HepG2 (cell line): ENCODE data around the gene MPST. TPM values are rescaled to one million over a fixed set of nuclear protein-coding genes. Genes with fewer than 3 reads are reported as not detected.

Source experiments
- ATAC-seq: fragments of 200-7000 bp; cut with Tn5 transposase; 3 replicates; pipeline ENCODE4 v1.9.1; 2020; ENCODE audit warnings: mild to moderate bottlenecking, moderate library complexity
- BruUV-seq: library from RNA; stranded (reverse); fragments of 400-500 nt; replicated peaks from 2 replicates; lab custom pipeline; 2021; lab: Mats Ljungman, UMichigan
- CTCF ChIA-PET: fragments of 300-600 bp; formaldehyde crosslinking; extraction: SDS; loops from one replicate; lab custom pipeline; 2021; ENCODE audit warnings: low total read pairs, inconsistent platforms, low intra/inter-chr PET ratio; lab: Yijun Ruan, JAX
- POLR2A ChIA-PET: fragments of 350-600 bp; sonication (Branson Sonifier 250); formaldehyde crosslinking; loops from one replicate; lab custom pipeline; 2020; ENCODE audit warnings: antibody characterized with exemption, inconsistent platforms; lab: Yijun Ruan, JAX
- DNase-seq: peaks from one replicate; pipeline ENCODE4 v3.0.0-alpha.2; 2015; ENCODE audit warnings: low spot score
- FAIRE-seq: peaks from 3 replicates; lab custom pipeline; 2011; peaks lifted over from hg19 to GRCh38; lab: Jason Lieb, UNC
- H2AFZ ChIP-seq: one replicate; pipeline ENCODE4 v1.6.1; 2011; ENCODE audit warnings: low read length, inconsistent platforms
- H3K27ac ChIP-seq: fragments of 300-600 bp; 3 replicates; pipeline ENCODE4 v1.8.0; 2011; ENCODE audit warnings: mixed run types, mild to moderate bottlenecking, mixed read lengths, low read length, inconsistent platforms; ENCODE audit not compliant: insufficient read depth; ENCODE audit errors: extremely low read length
- H3K27me3 ChIP-seq, 2 experiments: fragments of 200-600 bp in 1 of 2; 2 replicates in 1 of 2; 3 replicates in 1 of 2; pipeline versions ENCODE4 v1.6.0 to v1.8.0; 2011; ENCODE audit warnings: low read length in 2 of 2, mild to moderate bottlenecking in 2 of 2, moderate library complexity in 2 of 2, inconsistent platforms in 1 of 2; ENCODE audit not compliant: insufficient read depth in 2 of 2, control insufficient read depth in 1 of 2
- H3K36me3 ChIP-seq, 2 experiments: fragments of 200-600 bp in 1 of 2; replicated peaks in 1 of 2; 2 replicates in 1 of 2; 3 replicates in 1 of 2; pipeline versions ENCODE4 v1.5.1 to v1.8.0; 2011; ENCODE audit warnings: low read length in 2 of 2, inconsistent platforms in 1 of 2; ENCODE audit not compliant: insufficient read depth in 2 of 2, control insufficient read depth in 1 of 2
- H3K4me1 ChIP-seq: 2 replicates; pipeline ENCODE4 v1.5.1; 2012; ENCODE audit warnings: low read length, inconsistent platforms; ENCODE audit not compliant: insufficient read depth
- H3K4me2 ChIP-seq: 2 replicates; pipeline ENCODE4 v1.6.0; 2011; ENCODE audit warnings: low read depth, low read length, inconsistent platforms
- H3K4me3 ChIP-seq, 3 experiments: fragments of 200-600 bp in 1 of 3; sonication (generic), shearing (Covaris generic) in 1 of 3; replicated peaks in 1 of 3; 2 replicates each; pipeline ENCODE4 v1.5.1; 2011 to 2016; ENCODE audit warnings: low read length in 3 of 3, inconsistent platforms in 2 of 3, low read depth in 2 of 3, mild to moderate bottlenecking in 2 of 3, control low read depth in 1 of 3, mixed read lengths in 1 of 3; ENCODE audit not compliant: insufficient read depth in 1 of 3
- H3K79me2 ChIP-seq: one replicate; pipeline ENCODE4 v1.6.1; 2011; ENCODE audit warnings: low read length, inconsistent platforms; ENCODE audit not compliant: insufficient read depth
- H3K9ac ChIP-seq: 2 replicates; pipeline ENCODE4 v1.6.0; 2011; ENCODE audit warnings: mild to moderate bottlenecking, low read depth, low read length, inconsistent platforms; ENCODE audit not compliant: insufficient read depth
- H3K9me3 ChIP-seq: 2 replicates; pipeline ENCODE4 v1.5.1; 2012; ENCODE audit warnings: mild to moderate bottlenecking, low read length
- H4K20me1 ChIP-seq: 2 replicates; pipeline ENCODE4 v1.6.0; 2011; ENCODE audit warnings: inconsistent platforms, mild to moderate bottlenecking, low read length, moderate library complexity; ENCODE audit not compliant: insufficient read depth
- AGO2 ChIP-seq: fragments of 200-400 bp; formaldehyde crosslinking; optimal IDR thresholded peaks from 2 replicates; pipeline ENCODE3; 2017; ENCODE audit warnings: mild to moderate bottlenecking, low read depth, low read length, moderate library complexity
- CBFB ChIP-seq: sonication (generic); formaldehyde crosslinking; IDR thresholded peaks from 2 replicates; pipeline ENCODE4 v1.4.0; 2020; ENCODE audit warnings: missing genetic modification reagents
- CENPX ChIP-seq: sonication (generic); formaldehyde crosslinking; IDR thresholded peaks from 2 replicates; pipeline ENCODE4 v1.9.0; 2021; ENCODE audit warnings: mild to moderate bottlenecking, missing genetic modification reagents, moderate library complexity
- DMAP1 ChIP-seq: IDR thresholded peaks from 2 replicates; pipeline ENCODE4 v1.6.1; 2016
- DNMT1 ChIP-seq: sonication (generic); formaldehyde crosslinking; IDR thresholded peaks from 2 replicates; pipeline ENCODE4 v1.5.1; 2020; ENCODE audit warnings: mild to moderate bottlenecking, missing genetic modification reagents
- EEA1 ChIP-seq: sonication (generic); formaldehyde crosslinking; IDR thresholded peaks from 2 replicates; pipeline ENCODE4 v1.5.1; 2020; ENCODE audit warnings: mild to moderate bottlenecking, missing genetic modification reagents, borderline replicate concordance
- MTA1 ChIP-seq: sonication (generic); formaldehyde crosslinking; IDR thresholded peaks from 2 replicates; pipeline ENCODE4 v1.4.0; 2020; ENCODE audit warnings: missing genetic modification reagents, mild to moderate bottlenecking, borderline replicate concordance
- NR2F6 ChIP-seq, 2 experiments: IDR thresholded peaks; 2 replicates each; pipeline ENCODE4 v1.6.1; 2016; ENCODE audit warnings: antibody characterized with exemption in 1 of 2, mild to moderate bottlenecking in 1 of 2
- PCBP1 ChIP-seq: fragments of 200-400 bp; formaldehyde crosslinking; IDR thresholded peaks from 2 replicates; pipeline ENCODE4 v1.6.1; 2017; ENCODE audit warnings: mild to moderate bottlenecking, low read depth, low read length, borderline replicate concordance
- RARA ChIP-seq: IDR thresholded peaks from 2 replicates; pipeline ENCODE4 v1.6.1; 2016; ENCODE audit warnings: missing genetic modification reagents, missing compliant biosample characterization
- RBFOX2 ChIP-seq: fragments of 200-400 bp; formaldehyde crosslinking; IDR thresholded peaks from 2 replicates; pipeline ENCODE4 v1.6.1; 2017; ENCODE audit warnings: low read depth, mild to moderate bottlenecking, low read length
- SP4 ChIP-seq: sonication (generic); formaldehyde crosslinking; IDR thresholded peaks from 2 replicates; pipeline ENCODE4 v1.8.1; 2023; ENCODE audit warnings: mild to moderate bottlenecking, missing genetic modification reagents
- SYNCRIP ChIP-seq: fragments of 200-400 bp; formaldehyde crosslinking; IDR thresholded peaks from 2 replicates; pipeline ENCODE4 v1.6.1; 2018; ENCODE audit warnings: mild to moderate bottlenecking, low read depth, low read length; ENCODE audit not compliant: insufficient read depth
- TCF12 ChIP-seq, 2 experiments: fragments of 450-650 bp in 1 of 2; sonication (generic) in 1 of 2; formaldehyde crosslinking in 1 of 2; IDR thresholded peaks; 2 replicates each; pipeline versions ENCODE4 v1.6.1 to v1.8.0; 2017 to 2022; ENCODE audit warnings: antibody characterized with exemption in 1 of 2, mild to moderate bottlenecking in 1 of 2, missing genetic modification reagents in 1 of 2, moderate library complexity in 1 of 2
- U2AF2 ChIP-seq: fragments of 200-400 bp; formaldehyde crosslinking; IDR thresholded peaks from 2 replicates; pipeline ENCODE4 v1.6.1; 2017; ENCODE audit warnings: low read depth, mild to moderate bottlenecking, low read length
- ZFP36L2 ChIP-seq: sonication (generic); formaldehyde crosslinking; IDR thresholded peaks from 2 replicates; pipeline ENCODE4 v1.4.0; 2020; ENCODE audit warnings: missing genetic modification reagents
- ZNF101 ChIP-seq: sonication (generic); formaldehyde crosslinking; IDR thresholded peaks from 2 replicates; pipeline ENCODE4 v1.4.0; 2020; ENCODE audit warnings: mild to moderate bottlenecking, low read depth, missing genetic modification reagents, borderline replicate concordance
- ZNF567 ChIP-seq: sonication (generic); formaldehyde crosslinking; IDR thresholded peaks from 2 replicates; pipeline ENCODE4 v1.8.1; 2023; ENCODE audit warnings: mild to moderate bottlenecking, missing genetic modification reagents, borderline replicate concordance
- WGBS: methylation state at CpG from one replicate; pipeline ENCODE4 v1.1.6; 2017; ENCODE audit warnings: low lambda C conversion rate; 5-methylcytosine and 5-hydroxymethylcytosine counted together
- in situ Hi-C: cut with HindIII; loops from 2 replicates; pipeline ENCODE4 v1.10.0; 2017; ENCODE audit warnings: low pct_unique_long_range_greater_than_20kb; ENCODE audit not compliant: extremely low pct_ligation_motif_present
- intact Hi-C: fragments of 100-400 bp; cut with micrococcal nuclease; formaldehyde crosslinking; loops from one replicate; pipeline ENCODE4 v1.10.0; 2022; ENCODE audit not compliant: unreplicated experiment
- polyA plus RNA-seq, 8 experiments: library from polyadenylated mRNA; depleted of rRNA in 3 of 8; stranded (reverse) in 7 of 8; unstranded in 1 of 8; fragments of >200 nt; fragmentation: Illumina TruSeq in 4 of 8; extraction: Trizol in 4 of 8; gene quantifications; 2 replicates each; pipeline versions ENCODE4 v1.2.1 to v1.2.3, GENCODE V29; 2011 to 2016; ENCODE audit warnings: low read depth in 4 of 8, missing spikeins in 1 of 8, mixed read lengths in 1 of 8; ENCODE audit not compliant: insufficient read depth in 1 of 8
- total RNA-seq, 5 experiments: library from RNA; depleted of rRNA; stranded (reverse); fragments of >200 nt; fragmentation: Illumina TruSeq; extraction: Trizol; gene quantifications; 2 replicates each; pipeline ENCODE4 v1.2.3, GENCODE V29; 2016; ENCODE audit warnings: low read depth in 1 of 5
- TF ChIP-seq, protein P1 (sequence below): sonication (generic); formaldehyde crosslinking; IDR thresholded peaks from 2 replicates; pipeline ENCODE4 v1.4.0; 2020; ENCODE audit warnings: missing genetic modification reagents
- TF ChIP-seq, protein P2 (sequence below): sonication (generic); formaldehyde crosslinking; IDR thresholded peaks from 2 replicates; pipeline ENCODE4 v1.5.0; 2020; ENCODE audit warnings: missing genetic modification reagents

MPST gene
- total and polyA plus RNA-seq, 2 of the 13 experiments (the other 11 are each of a cell fraction or from before 2014, with no cell fraction given), result 133 to 141 TPM

DNA sequence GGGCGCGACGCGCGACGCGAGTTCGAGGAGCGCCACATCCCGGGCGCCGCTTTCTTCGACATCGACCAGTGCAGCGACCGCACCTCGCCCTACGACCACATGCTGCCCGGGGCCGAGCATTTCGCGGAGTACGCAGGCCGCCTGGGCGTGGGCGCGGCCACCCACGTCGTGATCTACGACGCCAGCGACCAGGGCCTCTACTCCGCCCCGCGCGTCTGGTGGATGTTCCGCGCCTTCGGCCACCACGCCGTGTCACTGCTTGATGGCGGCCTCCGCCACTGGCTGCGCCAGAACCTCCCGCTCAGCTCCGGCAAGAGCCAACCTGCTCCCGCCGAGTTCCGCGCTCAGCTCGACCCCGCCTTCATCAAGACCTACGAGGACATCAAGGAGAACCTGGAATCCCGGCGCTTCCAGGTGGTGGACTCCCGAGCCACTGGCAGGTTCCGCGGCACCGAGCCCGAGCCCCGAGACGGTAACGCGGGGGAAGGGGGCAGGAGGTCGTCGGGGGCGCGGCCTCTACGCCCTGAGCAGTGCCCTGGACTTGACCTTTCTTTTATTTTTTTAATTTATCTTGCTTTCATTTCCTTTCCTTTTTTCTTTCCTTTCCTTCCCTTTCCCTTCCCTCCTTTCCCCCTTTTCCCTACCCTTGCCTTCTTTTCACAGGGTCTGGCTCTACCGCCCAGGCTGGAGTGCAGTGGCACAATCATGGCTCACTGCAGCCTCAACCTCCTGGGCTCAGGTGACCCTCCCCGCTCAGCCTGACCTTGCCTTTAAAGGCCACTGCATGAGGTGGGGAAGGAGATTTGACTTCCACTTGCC lies 5.0 kb downstream of the MPST start:
- H3K4me2 ChIP-seq, result peak overlapping the region; percentile 20; the same call in 1 of the 2 replicates
- no peaks in the 10 kb centered on the region; a peak in 1 of 5 replicates for H3K27me3 ChIP-seq
- no peaks in the 10 kb centered on the region for H4K20me1 ChIP-seq
- ATAC-seq (no peak), DNase-seq (no peak), FAIRE-seq (no peak)
- H3K4me1 ChIP-seq, result peaks cover 89% of the 10 kb centered on the region
- WGBS, result 97% methylated on average over 71 of the region's 71 CpGs
- peak overlapping the region in 1 of 3 experiments; percentile 10; a peak in 1 of 6 replicates for H3K4me3 ChIP-seq
- H3K36me3 ChIP-seq, result peaks cover 13 to 39% of the 10 kb centered on the region in 2 experiments
- in situ Hi-C loops (no loop called here), intact Hi-C loops (loop anchor here (5.0 kb wide), 1 partner anchor 37 kb away; no protein-coding TSS in a partner anchor)
- H3K27ac ChIP-seq, result peak overlapping the region; percentile 64
- H3K9me3 ChIP-seq, result no peaks in the 10 kb centered on the region
- H3K79me2 ChIP-seq, result peaks cover 50% of the 10 kb centered on the region
- H3K9ac ChIP-seq, result peak overlapping the region; percentile 24; the same call in 1 of the 2 replicates
- ChIA-PET CTCF (no interaction called here), POLR2A (interaction anchor here (1.0 to 13.3 kb wide), 6 partner anchors 6 to 27 kb away, joined by 3 to 383 read pairs (median 24); partner anchors contain the start of genes KCTD17, MPST and TST)
- H2AFZ ChIP-seq, result no peak overlapping the region
- no TSS peak for BruUV-seq
- TF ChIP-seq SP4 (CRISPR knock-in tag), result 0 out of 2 replicates have a peak, but pooled peaks have one; percentile 5
- no peak; the same call in 1 of the 2 replicates for TF ChIP-seq NR2F6 (IDR thresholded peaks at IDR 0.05)
- TF ChIP-seq NR2F6 (CRISPR knock-in tag; IDR thresholded peaks at IDR 0.05), result 0 out of 2 replicates have a peak, but pooled peaks have one; percentile 12
- TF ChIP-seq RARA (CRISPR knock-in tag), result peak; percentile 30; the same call in 1 of the 2 replicates
- TF ChIP-seq, protein P1, sequence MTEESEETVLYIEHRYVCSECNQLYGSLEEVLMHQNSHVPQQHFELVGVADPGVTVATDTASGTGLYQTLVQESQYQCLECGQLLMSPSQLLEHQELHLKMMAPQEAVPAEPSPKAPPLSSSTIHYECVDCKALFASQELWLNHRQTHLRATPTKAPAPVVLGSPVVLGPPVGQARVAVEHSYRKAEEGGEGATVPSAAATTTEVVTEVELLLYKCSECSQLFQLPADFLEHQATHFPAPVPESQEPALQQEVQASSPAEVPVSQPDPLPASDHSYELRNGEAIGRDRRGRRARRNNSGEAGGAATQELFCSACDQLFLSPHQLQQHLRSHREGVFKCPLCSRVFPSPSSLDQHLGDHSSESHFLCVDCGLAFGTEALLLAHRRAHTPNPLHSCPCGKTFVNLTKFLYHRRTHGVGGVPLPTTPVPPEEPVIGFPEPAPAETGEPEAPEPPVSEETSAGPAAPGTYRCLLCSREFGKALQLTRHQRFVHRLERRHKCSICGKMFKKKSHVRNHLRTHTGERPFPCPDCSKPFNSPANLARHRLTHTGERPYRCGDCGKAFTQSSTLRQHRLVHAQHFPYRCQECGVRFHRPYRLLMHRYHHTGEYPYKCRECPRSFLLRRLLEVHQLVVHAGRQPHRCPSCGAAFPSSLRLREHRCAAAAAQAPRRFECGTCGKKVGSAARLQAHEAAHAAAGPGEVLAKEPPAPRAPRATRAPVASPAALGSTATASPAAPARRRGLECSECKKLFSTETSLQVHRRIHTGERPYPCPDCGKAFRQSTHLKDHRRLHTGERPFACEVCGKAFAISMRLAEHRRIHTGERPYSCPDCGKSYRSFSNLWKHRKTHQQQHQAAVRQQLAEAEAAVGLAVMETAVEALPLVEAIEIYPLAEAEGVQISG, result no peak
- TF ChIP-seq ZFP36L2 (CRISPR knock-in tag), result no peak
- TF ChIP-seq AGO2, result peak; percentile 92
- 0 out of 2 replicates have a peak, but pooled peaks have one; percentile 65 for TF ChIP-seq U2AF2
- TF ChIP-seq ZNF101, result no peak
- TF ChIP-seq CENPX, result no peak
- no peak for TF ChIP-seq SYNCRIP
- no peak for TF ChIP-seq TCF12 (IDR thresholded peaks at IDR 0.05)
- TF ChIP-seq TCF12 (CRISPR knock-in tag; IDR thresholded peaks at IDR 0.05), result no peak
- TF ChIP-seq, protein P2, sequence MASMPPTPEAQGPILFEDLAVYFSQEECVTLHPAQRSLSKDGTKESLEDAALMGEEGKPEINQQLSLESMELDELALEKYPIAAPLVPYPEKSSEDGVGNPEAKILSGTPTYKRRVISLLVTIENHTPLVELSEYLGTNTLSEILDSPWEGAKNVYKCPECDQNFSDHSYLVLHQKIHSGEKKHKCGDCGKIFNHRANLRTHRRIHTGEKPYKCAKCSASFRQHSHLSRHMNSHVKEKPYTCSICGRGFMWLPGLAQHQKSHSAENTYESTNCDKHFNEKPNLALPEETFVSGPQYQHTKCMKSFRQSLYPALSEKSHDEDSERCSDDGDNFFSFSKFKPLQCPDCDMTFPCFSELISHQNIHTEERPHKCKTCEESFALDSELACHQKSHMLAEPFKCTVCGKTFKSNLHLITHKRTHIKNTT (CRISPR knock-in tag), result no peak
- TF ChIP-seq DNMT1 (CRISPR knock-in tag), result 0 out of 2 replicates have a peak, but pooled peaks have one; percentile 75
- 0 out of 2 replicates have a peak, but pooled peaks have one; percentile 69 for TF ChIP-seq EEA1 (CRISPR knock-in tag)
- no peak for TF ChIP-seq DMAP1 (CRISPR knock-in tag)
- peak; percentile 82 for TF ChIP-seq RBFOX2
- TF ChIP-seq PCBP1, result 0 out of 2 replicates have a peak, but pooled peaks have one; percentile 22
- TF ChIP-seq ZNF567, result no peak
- peak; percentile 39; the same call in 1 of the 2 replicates for TF ChIP-seq MTA1 (CRISPR knock-in tag)
- TF ChIP-seq CBFB (CRISPR knock-in tag), result no peak
